Limb (tissue), 2 donors: ENCODE data around the gene METTL23.

ENCODE experiments used
- DNase-seq, 2 donors: peaks; one replicate each; pipeline ENCODE4 v3.0.0-alpha.2; 2016; ENCODE audit errors: extremely low spot score in 2 of 2

METTL23 gene

DNA sequence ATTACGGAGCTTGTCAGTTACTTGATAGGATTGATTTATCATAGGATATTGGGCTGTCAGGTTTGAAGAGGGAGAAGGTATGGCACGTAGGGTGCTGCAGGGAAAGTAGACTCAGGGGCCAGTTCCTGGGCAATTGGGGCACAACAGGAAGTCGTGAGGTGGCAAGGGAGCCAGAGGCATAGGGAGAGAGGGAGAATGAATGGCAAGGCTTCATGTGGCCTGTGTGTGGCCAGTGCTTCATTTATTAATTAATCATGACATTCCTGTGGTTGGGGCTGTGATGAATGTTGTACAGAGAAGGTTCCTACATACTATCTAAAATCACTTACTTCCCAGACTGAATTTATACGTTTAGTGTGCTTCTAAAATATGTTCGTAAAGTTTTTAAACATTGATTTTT lies 30.6 kb downstream of the METTL23 start:
- DNase-seq: no peak

DNA sequence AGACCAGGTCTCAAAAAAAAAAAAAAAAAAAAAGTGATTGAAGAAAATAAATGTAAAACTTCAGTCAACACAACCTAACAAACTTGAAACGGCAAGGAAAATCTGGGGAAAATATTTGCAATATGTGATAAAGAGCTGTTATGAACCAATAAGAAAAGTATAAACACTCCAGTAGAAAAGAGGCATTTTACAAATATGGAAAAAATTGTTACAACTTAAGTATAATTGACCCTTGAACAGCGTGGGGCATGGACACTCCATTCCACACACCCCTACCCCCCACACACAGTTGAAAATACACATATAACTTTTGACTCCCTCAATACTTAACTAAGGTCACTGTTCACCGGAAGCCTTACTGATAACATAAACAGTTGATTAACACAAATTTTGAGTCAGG lies 31.9 kb downstream of the METTL23 start:
- DNase-seq: no peak

DNA sequence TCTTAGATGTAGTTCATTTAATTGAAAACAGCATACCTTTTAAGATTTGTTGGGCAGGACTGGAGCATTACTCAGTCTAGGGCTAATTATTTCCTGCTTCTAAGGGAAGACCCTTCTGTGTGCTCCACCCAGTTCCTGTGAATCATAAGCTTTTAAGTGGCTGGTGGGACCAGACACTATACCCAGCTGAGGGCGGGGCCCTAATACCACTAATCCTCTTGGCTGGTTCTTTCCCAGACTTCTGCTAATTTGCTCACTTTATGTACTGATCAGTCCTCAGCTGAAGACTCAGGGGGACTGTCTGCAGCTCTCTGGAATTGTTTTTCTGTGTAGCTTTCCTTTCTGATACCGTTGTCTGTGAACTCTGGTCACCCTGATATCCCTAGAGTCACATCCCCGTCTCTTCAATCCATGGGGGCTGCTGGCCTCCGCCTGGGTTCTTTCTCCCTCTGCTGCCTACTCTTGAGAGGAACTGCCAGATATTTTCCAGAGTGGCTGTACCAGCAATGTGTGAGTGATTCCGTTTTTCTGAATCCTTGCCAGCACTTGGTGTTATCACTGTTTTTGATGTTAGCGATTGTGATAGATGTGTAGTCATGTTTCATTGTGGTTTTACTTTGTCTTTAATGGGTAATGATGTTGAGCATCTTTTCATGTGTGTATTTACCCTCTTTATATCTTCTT lies 46.3 kb downstream of the METTL23 start:
- DNase-seq: no peak

DNA sequence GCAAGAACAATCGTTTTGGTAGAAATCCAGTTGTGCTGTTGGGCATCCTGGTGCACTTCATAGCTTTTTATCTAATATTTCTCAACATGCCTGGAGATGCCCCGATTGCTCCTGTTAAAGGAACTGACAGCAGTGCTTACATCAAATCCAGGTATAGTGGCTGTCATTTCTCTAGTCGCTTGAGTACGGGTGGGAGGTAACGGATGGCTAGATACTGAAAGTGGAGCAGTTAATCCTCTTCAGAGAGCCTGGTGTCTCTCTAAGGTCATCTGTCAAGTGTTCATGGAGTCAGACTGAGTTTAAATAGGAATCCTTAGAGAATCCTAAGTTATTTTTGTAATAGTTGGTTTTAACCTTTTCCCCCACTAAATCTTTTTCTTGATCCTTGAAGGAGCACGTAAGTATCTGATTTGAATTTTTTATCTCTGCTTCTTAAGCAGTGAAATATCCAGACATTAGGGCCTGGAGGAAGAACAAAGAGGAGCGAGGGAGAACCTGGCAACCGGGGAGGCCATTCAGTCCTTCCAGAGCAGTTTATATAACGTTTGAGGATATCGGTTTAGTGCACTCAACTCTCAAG lies 48.5 kb downstream of the METTL23 start:
- no peak for DNase-seq

DNA sequence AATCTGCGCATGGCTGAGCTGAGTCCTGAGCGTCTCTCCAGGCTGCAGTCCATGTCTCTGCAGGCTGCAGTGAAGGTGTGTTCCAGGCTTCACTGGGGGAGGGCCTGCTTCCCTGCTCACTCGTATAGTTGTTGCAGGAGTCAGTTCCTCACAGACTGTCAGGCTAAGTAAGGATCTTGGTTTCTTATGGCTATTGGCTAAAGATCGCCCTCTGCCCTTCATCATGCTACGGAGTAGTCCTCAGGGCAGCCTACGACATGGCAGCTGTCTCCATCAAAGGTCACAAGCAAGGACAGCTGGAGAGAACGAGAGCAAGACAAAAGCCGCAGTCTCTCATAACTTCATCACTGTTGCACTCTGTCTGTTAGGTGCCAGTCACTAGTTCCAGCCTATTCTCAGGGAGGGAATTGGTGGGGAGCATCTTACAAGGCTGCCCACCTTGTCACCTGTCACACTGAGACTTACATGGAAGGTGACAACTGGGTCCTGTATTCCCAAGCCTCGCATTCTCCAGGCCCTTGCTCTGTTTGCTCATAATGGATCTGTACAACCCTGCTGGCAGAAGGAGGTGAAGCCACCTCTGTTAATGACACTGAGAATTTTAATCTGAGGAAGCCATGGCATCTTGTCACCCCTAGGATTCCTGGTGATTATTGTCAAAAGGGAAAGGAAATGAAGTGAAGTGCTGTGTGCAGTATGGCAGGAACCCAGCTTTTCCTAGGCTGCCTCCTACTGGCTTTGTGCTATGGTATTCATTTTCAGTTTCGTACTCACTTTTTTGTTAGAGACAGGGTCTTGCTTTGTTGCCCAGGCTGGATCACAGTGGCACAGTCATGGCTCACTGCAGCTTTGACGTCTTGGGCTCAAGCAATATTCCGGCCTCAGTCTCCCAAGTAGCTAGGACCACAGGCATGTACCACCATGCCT lies 54.7 kb downstream of the METTL23 start:
- no peak for DNase-seq

DNA sequence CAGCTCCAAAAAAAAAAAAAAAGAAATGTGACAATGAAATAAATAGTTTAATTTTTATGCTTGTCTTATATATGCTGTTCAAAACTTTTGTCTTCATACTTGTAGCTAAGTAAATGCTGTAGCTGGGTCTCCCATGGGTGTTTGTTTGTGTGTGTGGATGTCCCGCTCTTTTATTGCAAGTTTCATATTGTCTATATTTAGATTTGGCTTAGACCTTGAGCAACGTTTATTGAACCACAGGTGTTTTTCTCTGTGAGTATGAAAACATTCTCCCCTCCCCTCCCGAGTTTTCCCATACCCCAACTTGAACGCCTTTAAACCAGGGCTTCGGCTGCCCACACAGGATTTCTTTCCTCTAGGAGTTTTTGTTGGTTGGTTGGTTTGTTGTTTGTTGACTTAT lies 56.5 kb downstream of the METTL23 start:
- no peak for DNase-seq
